Measurements from ENCODE around the gene VWA8.

- TF ChIP-seq, protein P1, sequence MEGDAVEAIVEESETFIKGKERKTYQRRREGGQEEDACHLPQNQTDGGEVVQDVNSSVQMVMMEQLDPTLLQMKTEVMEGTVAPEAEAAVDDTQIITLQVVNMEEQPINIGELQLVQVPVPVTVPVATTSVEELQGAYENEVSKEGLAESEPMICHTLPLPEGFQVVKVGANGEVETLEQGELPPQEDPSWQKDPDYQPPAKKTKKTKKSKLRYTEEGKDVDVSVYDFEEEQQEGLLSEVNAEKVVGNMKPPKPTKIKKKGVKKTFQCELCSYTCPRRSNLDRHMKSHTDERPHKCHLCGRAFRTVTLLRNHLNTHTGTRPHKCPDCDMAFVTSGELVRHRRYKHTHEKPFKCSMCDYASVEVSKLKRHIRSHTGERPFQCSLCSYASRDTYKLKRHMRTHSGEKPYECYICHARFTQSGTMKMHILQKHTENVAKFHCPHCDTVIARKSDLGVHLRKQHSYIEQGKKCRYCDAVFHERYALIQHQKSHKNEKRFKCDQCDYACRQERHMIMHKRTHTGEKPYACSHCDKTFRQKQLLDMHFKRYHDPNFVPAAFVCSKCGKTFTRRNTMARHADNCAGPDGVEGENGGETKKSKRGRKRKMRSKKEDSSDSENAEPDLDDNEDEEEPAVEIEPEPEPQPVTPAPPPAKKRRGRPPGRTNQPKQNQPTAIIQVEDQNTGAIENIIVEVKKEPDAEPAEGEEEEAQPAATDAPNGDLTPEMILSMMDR (IDR thresholded peaks at IDR 0.05; ENCODE audit: low read depth, low read length): no peak
- TF ChIP-seq, protein P2, sequence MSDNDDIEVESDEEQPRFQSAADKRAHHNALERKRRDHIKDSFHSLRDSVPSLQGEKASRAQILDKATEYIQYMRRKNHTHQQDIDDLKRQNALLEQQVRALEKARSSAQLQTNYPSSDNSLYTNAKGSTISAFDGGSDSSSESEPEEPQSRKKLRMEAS (IDR thresholded peaks at IDR 0.05; ENCODE audit: low read depth, low read length): no peak
- TF ChIP-seq MYC (IDR thresholded peaks at IDR 0.05; ENCODE audit: low read depth, low read length): no peak
- no peak for TF ChIP-seq POLR2A (IDR thresholded peaks at IDR 0.05; ENCODE audit: extremely low read depth, insufficient read length)
Measured at GRCh38 chr13:41609828-41610227, 351.1 kb downstream of the VWA8 start.

Data from NB4 (cell line).